ENCODE results near the gene PEX16.
"Not testable (repeated sequence)": the region's sequence is repeated elsewhere in the genome, so short reads cannot be mapped to it uniquely, and the experiment has no call there.

Gene PEX16

GRCh38 chr11:45913514-45913913, 4.2 kb downstream of the PEX16 start:
- ATAC-seq (no peak), DNase-seq (ENCODE audit: low spot score in 2 of 2) (no peak)
- H3K4me1 Mint-ChIP-seq: peaks cover 43% of the 10 kb centered on the region
- no peaks in the 10 kb centered on the region for H3K9me3 Mint-ChIP-seq
- no peak overlapping the region for H3K4me3 Mint-ChIP-seq
- peaks cover 68% of the 10 kb centered on the region for H3K36me3 Mint-ChIP-seq
- no peak overlapping the region for H3K27ac Mint-ChIP-seq

GRCh38 chr11:45910623-45911022, 7.1 kb downstream of the PEX16 start:
- H3K36me3 Mint-ChIP-seq: peaks cover 56% of the 10 kb centered on the region
- DNase-seq (ENCODE audit: low spot score in 2 of 2) (no peak), ATAC-seq (no peak)
- H3K27ac Mint-ChIP-seq: no peak overlapping the region
- no peaks in the 10 kb centered on the region for H3K9me3 Mint-ChIP-seq
- peaks cover 34% of the 10 kb centered on the region for H3K4me1 Mint-ChIP-seq
- no peak overlapping the region for H3K4me3 Mint-ChIP-seq

- DNase-seq (ENCODE audit: low spot score in 2 of 2) (no peak), ATAC-seq (no peak)
- no peaks in the 10 kb centered on the region for H3K9me3 Mint-ChIP-seq
- H3K36me3 Mint-ChIP-seq: peaks cover 50% of the 10 kb centered on the region
- H3K4me3 Mint-ChIP-seq: no peak overlapping the region
- H3K27ac Mint-ChIP-seq: no peak overlapping the region
- peaks cover 28% of the 10 kb centered on the region for H3K4me1 Mint-ChIP-seq
These were observed 7.8 kb downstream of the PEX16 start for GRCh38 chr11:45909594-45910475.

GRCh38 chr11:45907911-45908370, 9.7 kb downstream of the PEX16 start:
- ATAC-seq: no peak
- no peak for DNase-seq (ENCODE audit: low spot score in 2 of 2)
- Mint-ChIP-seq H3K4me1 (peaks cover 19% of the 10 kb centered on the region), H3K4me3 (no peak overlapping the region), H3K36me3 (peaks cover 41% of the 10 kb centered on the region), H3K27ac (peak overlapping the region; percentile 60), H3K9me3 (no peaks in the 10 kb centered on the region)

GRCh38 chr11:45906965-45907611, 10.6 kb downstream of the PEX16 start, which contains the start of gene FREY1:
FREY1 (minus strand) TSS chr11:45907271; CDS start chr11:45907245, 26 bp downstream.
- peaks cover 19% of the 10 kb centered on the region for H3K4me1 Mint-ChIP-seq
- H3K36me3 Mint-ChIP-seq: peaks cover 33% of the 10 kb centered on the region
- no peaks in the 10 kb centered on the region for H3K9me3 Mint-ChIP-seq
- no peak within 1 kb of the TSS for H3K4me3 Mint-ChIP-seq
- no peak for ATAC-seq
- no peak for DNase-seq (ENCODE audit: low spot score in 2 of 2)
- peak within 1 kb of the TSS; percentile 60 for H3K27ac Mint-ChIP-seq

GRCh38 chr11:45906096-45906682, 11.5 kb downstream of the PEX16 start:
- peaks cover 19% of the 10 kb centered on the region for H3K4me1 Mint-ChIP-seq
- peaks cover 24% of the 10 kb centered on the region for H3K36me3 Mint-ChIP-seq
- H3K9me3 Mint-ChIP-seq: no peaks in the 10 kb centered on the region
- no peak overlapping the region for H3K27ac Mint-ChIP-seq
- ATAC-seq (peak; percentile 3), DNase-seq (ENCODE audit: low spot score in 2 of 2) (no peak)
- H3K4me3 Mint-ChIP-seq: no peak overlapping the region

- DNase-seq (ENCODE audit: low spot score in 2 of 2); H3K4me3 Mint-ChIP-seq; H3K9me3 Mint-ChIP-seq: not testable (repeated sequence)
- peaks cover 23% of the 10 kb centered on the region for H3K4me1 Mint-ChIP-seq
- H3K36me3 Mint-ChIP-seq: peaks cover 20% of the 10 kb centered on the region
- H3K27ac Mint-ChIP-seq: peak overlapping the region; percentile 52
- ATAC-seq: peak; percentile 3
These were observed 12.1 kb downstream of the PEX16 start for GRCh38 chr11:45905576-45905975.

- Mint-ChIP-seq H3K4me1 (peaks cover 26% of the 10 kb centered on the region), H3K9me3 (no peaks in the 10 kb centered on the region), H3K27ac (peak overlapping the region; percentile 52), H3K36me3 (peaks cover 15% of the 10 kb centered on the region), H3K4me3 (no peak overlapping the region)
- ATAC-seq: no peak
- DNase-seq (ENCODE audit: low spot score in 2 of 2): no peak
These were observed 12.6 kb downstream of the PEX16 start for GRCh38 chr11:45905095-45905494.

GRCh38 chr11:45904309-45904915, 13.3 kb downstream of the PEX16 start:
- ATAC-seq: no peak
- Mint-ChIP-seq H3K36me3 (peaks cover 15% of the 10 kb centered on the region), H3K4me1 (peaks cover 26% of the 10 kb centered on the region), H3K9me3 (no peaks in the 10 kb centered on the region), H3K4me3 (no peak overlapping the region), H3K27ac (peak overlapping the region; percentile 76)
- no peak for DNase-seq (ENCODE audit: low spot score in 2 of 2)

- H3K27ac Mint-ChIP-seq: no peak overlapping the region
These were observed 15.0 kb downstream of the PEX16 start for GRCh38 chr11:45902452-45903380.

GRCh38 chr11:45901626-45902025, 16.1 kb downstream of the PEX16 start:
- H3K4me1 Mint-ChIP-seq: peaks cover 15% of the 10 kb centered on the region
- H3K27ac Mint-ChIP-seq: no peak overlapping the region
- ATAC-seq (no peak), DNase-seq (ENCODE audit: low spot score in 2 of 2) (no peak)
- H3K4me3 Mint-ChIP-seq: no peak overlapping the region
- H3K36me3 Mint-ChIP-seq: peaks cover 5% of the 10 kb centered on the region
- no peaks in the 10 kb centered on the region for H3K9me3 Mint-ChIP-seq

More at GRCh38 chr11:45902452-45903380, 15.0 kb downstream of the PEX16 start:
- Mint-ChIP-seq H3K9me3 (no peaks in the 10 kb centered on the region), H3K36me3 (peaks cover 6% of the 10 kb centered on the region), H3K4me3 (no peak overlapping the region), H3K4me1 (peaks cover 16% of the 10 kb centered on the region)
- ATAC-seq (no peak), DNase-seq (ENCODE audit: low spot score in 2 of 2) (no peak)

- ATAC-seq: no peak
- no peak for DNase-seq (ENCODE audit: low spot score in 2 of 2)
- no peaks in the 10 kb centered on the region for H3K36me3 Mint-ChIP-seq
- H3K27ac Mint-ChIP-seq: peak overlapping the region; percentile 17
- peaks cover 10% of the 10 kb centered on the region for H3K4me1 Mint-ChIP-seq
- H3K9me3 Mint-ChIP-seq: no peaks in the 10 kb centered on the region
- peak overlapping the region; percentile 58 for H3K4me3 Mint-ChIP-seq
These were observed 16.6 kb downstream of the PEX16 start for GRCh38 chr11:45900916-45901617.

- H3K36me3 Mint-ChIP-seq; H3K4me1 Mint-ChIP-seq; H3K9me3 Mint-ChIP-seq; ATAC-seq; DNase-seq (ENCODE audit: low spot score in 2 of 2): not testable (repeated sequence)
- peak overlapping the region; percentile 58 for H3K4me3 Mint-ChIP-seq
- peak overlapping the region; percentile 17 for H3K27ac Mint-ChIP-seq
These were observed 17.4 kb downstream of the PEX16 start for GRCh38 chr11:45900175-45900800.

All from stimulated activated effector memory CD8-positive, alpha-beta T cell treated with anti-CD3 and anti-CD28 coated beads, Interleukin-12 subunit alpha, Interleukin-12 subunit beta, amount 100 ng/mL, for 72 hours (primary cell).